ENCODE data around the gene CEP57L1. TPM values are rescaled to one million over a fixed set of nuclear protein-coding genes. Genes with fewer than 3 reads are reported as not detected.

The CEP57L1 gene
- total and polyA plus RNA-seq, 9 donors, result 14.5 to 30.9 (median 17.3) TPM

- Histone ChIP-seq H3K4me1 (ENCODE audit: control insufficient read depth, insufficient read depth, low read length) (no peaks in the 10 kb centered on the region), H3K27ac (ENCODE audit: low read length) (no peak overlapping the region), H3K4me3 (ENCODE audit: low read length) (no peak overlapping the region), H3K36me3 (ENCODE audit: control insufficient read depth, insufficient read depth, low read length) (no peaks in the 10 kb centered on the region), H3K9me3 (replicated peaks; ENCODE audit: control insufficient read depth, low read depth, low read length) (peaks cover 4% of the 10 kb centered on the region), H3K27me3 (ENCODE audit: control insufficient read depth, insufficient read depth, low read length) (no peaks in the 10 kb centered on the region)
- DNase-seq, result no peak
- WGBS (ENCODE audit: insufficient coverage), result no CpG with 5 or more reads among the region's 1 CpG
Measured at GRCh38 chr6:109212683-109213082, 117.4 kb downstream of the CEP57L1 start.

Other genes with a start within 250 kb of the CEP57L1 start
- 3.6 TPM for gene ARMC2, start 247.1 kb upstream of the CEP57L1 start, total RNA-seq
- gene ARMC2, start 247.1 kb upstream of the CEP57L1 start, polyA plus RNA-seq (ENCODE audit: insufficient read depth in 1 of 8, insufficient read length in 8 of 8, low replicate concordance in 1 of 8), result 1 to 10 TPM; 4.4 to 8.9 (median 6.1) TPM
- 47.3 TPM for gene SESN1, start 661 bp upstream of the CEP57L1 start, total RNA-seq
- 10 to 100 TPM; 34.8 to 47.9 (median 40.2) TPM for gene SESN1, start 661 bp upstream of the CEP57L1 start, polyA plus RNA-seq (ENCODE audit: insufficient read depth in 1 of 8, insufficient read length in 8 of 8, low replicate concordance in 1 of 8)